ENCODE data around the gene LIMCH1.

The LIMCH1 gene

DNA sequence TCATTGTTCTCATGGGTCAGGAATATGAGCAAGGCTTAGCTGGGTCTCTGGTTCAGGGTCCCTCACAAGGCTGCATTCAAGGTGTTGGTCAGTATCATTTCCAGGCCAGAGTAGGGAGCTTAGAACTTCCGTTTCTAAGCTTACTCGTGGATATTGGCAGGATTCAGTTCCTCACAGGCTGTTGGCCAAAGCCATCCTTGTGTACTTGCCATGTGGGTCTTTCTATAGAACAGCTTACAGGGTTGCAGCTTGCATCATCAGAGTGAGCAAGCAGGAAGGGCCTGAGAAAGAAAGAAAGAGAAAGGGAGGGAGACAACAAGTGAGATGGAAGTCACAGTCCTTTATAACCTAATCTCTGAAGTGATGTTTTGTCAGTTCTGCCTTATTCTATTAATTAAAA lies 5.1 kb upstream of the LIMCH1 start:
- H3K36me3 ChIP-seq (ENCODE audit: insufficient read depth, low read length) = no peaks in the 10 kb centered on the region
- no peak overlapping the region for H3K4me3 ChIP-seq (ENCODE audit: low read length)
- H3K9ac ChIP-seq (ENCODE audit: low read depth, low read length) = no peak overlapping the region
- H3K4me1 ChIP-seq (ENCODE audit: control insufficient read depth, insufficient read depth, low read length) = no peaks in the 10 kb centered on the region
- peaks cover 12% of the 10 kb centered on the region for H3K27me3 ChIP-seq (ENCODE audit: control insufficient read depth, insufficient read depth, low read length)
- no peak overlapping the region for H3K4me2 ChIP-seq (ENCODE audit: low read length)
- no peaks in the 10 kb centered on the region for H3K9me3 ChIP-seq (replicated peaks; ENCODE audit: low read length)

DNA sequence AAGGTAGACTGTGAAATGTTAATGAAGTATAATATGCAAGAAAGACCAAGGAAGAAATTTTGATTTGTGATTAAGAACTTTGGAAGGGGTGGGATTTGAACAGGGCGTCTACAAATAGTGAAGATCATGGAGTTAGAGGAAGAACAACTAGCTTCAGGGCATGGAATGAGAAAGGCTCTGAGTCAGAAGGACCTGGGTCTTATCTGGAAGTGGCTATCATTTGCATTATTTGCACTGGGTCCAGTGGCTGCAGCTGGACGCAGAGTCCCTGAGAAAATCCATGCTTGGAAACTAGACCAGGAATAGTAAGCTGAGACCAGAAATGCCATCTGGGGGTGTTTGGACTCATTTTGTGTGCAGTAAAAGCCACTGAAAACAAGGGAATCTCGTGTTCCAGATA lies 4.3 kb upstream of the LIMCH1 start:
- no peak overlapping the region for H3K4me3 ChIP-seq (ENCODE audit: low read length)
- H3K4me1 ChIP-seq (ENCODE audit: control insufficient read depth, insufficient read depth, low read length) = peaks cover 3% of the 10 kb centered on the region
- H3K9me3 ChIP-seq (replicated peaks; ENCODE audit: low read length) = no peaks in the 10 kb centered on the region
- H3K4me2 ChIP-seq (ENCODE audit: low read length) = no peak overlapping the region
- H3K36me3 ChIP-seq (ENCODE audit: insufficient read depth, low read length) = no peaks in the 10 kb centered on the region
- no peak overlapping the region for H3K9ac ChIP-seq (ENCODE audit: low read depth, low read length)
- peaks cover 15% of the 10 kb centered on the region for H3K27me3 ChIP-seq (ENCODE audit: control insufficient read depth, insufficient read depth, low read length)

DNA sequence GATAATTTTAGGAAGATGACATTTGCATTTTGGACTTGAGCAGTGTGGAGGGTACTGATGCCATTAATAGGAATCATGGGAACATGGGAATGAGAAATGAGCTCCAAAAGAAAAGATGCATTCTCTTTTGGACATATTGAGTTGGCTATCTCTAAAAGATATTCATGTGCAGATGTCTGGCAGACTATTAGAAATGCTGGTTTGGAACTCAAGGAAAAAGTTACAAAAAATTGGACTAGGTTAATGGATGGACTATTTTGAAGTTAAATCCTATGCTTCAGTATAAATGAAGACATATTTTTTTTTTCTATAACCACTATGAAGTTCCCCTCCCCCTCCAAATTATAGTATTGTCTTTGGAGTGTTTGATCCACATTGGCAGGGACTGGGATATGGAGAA lies 3.6 kb upstream of the LIMCH1 start:
- no peak overlapping the region for H3K4me2 ChIP-seq (ENCODE audit: low read length)
- no peak overlapping the region for H3K9ac ChIP-seq (ENCODE audit: low read depth, low read length)
- H3K4me1 ChIP-seq (ENCODE audit: control insufficient read depth, insufficient read depth, low read length) = peaks cover 9% of the 10 kb centered on the region
- no peaks in the 10 kb centered on the region for H3K36me3 ChIP-seq (ENCODE audit: insufficient read depth, low read length)
- no peak overlapping the region for H3K4me3 ChIP-seq (ENCODE audit: low read length)
- H3K9me3 ChIP-seq (replicated peaks; ENCODE audit: low read length) = no peaks in the 10 kb centered on the region
- H3K27me3 ChIP-seq (ENCODE audit: control insufficient read depth, insufficient read depth, low read length) = peaks cover 20% of the 10 kb centered on the region

DNA sequence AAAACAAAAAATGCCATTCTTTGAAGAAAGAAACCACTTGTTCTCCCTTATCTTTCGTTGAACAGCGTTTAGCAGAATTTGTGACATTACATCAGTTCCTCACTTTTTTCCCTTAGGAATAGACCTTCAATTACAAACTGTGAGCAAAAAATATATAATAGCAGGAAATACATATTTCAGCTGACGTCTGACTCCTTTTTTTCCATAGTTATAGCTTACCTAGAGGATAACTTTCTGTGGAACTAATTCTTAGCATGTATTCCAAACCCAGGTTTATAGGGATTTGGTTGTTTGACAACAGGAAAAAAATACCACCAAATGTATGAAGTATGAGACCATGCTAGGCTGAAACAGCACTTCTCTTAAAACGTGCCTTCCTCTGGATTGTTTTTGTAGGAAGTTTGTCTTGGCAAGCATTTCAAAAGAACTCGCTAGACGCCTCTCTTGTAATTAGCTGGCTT lies 2.0 kb upstream of the LIMCH1 start:
- H3K4me3 ChIP-seq (ENCODE audit: low read length) = no peak overlapping the region
- H3K4me2 ChIP-seq (ENCODE audit: low read length) = no peak overlapping the region
- peaks cover 24% of the 10 kb centered on the region for H3K27me3 ChIP-seq (ENCODE audit: control insufficient read depth, insufficient read depth, low read length)
- no peaks in the 10 kb centered on the region for H3K9me3 ChIP-seq (replicated peaks; ENCODE audit: low read length)
- peaks cover 9% of the 10 kb centered on the region for H3K4me1 ChIP-seq (ENCODE audit: control insufficient read depth, insufficient read depth, low read length)
- no peak overlapping the region for H3K9ac ChIP-seq (ENCODE audit: low read depth, low read length)
- no peaks in the 10 kb centered on the region for H3K36me3 ChIP-seq (ENCODE audit: insufficient read depth, low read length)

DNA sequence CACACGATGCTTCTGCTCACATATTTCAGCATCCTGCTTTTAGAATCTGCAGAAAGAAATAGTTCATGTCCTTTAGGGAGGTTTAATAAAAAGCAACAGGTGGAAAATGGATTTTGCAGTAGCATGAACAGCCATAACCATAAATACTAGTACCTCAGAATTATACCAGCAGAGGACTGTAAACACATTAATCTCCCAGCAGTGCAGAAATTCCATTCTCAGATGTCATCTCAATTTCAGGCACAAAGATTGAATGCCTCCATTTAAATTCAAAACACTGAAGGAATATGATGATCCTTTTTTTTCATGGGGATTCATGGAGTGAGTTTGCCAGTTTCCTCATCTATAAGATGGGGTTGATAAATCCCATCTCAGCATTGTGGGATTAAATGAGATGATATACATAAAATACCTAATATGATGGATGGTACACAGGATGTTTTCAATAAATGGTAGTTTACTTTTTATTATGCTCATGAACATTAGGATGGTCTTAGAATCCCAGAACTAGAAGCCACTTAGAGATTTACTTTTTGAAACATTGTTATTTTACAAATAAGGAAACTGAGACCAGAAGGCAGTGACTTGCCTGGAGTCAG lies 566 bp upstream of the LIMCH1 start:
- H3K27me3 ChIP-seq (ENCODE audit: control insufficient read depth, insufficient read depth, low read length) = peaks cover 27% of the 10 kb centered on the region
- H3K4me2 ChIP-seq (ENCODE audit: low read length) = no peak overlapping the region
- no peaks in the 10 kb centered on the region for H3K36me3 ChIP-seq (ENCODE audit: insufficient read depth, low read length)
- peaks cover 9% of the 10 kb centered on the region for H3K4me1 ChIP-seq (ENCODE audit: control insufficient read depth, insufficient read depth, low read length)
- no peak overlapping the region for H3K9ac ChIP-seq (ENCODE audit: low read depth, low read length)
- H3K4me3 ChIP-seq (ENCODE audit: low read length) = no peak overlapping the region
- H3K9me3 ChIP-seq (replicated peaks; ENCODE audit: low read length) = no peaks in the 10 kb centered on the region

DNA sequence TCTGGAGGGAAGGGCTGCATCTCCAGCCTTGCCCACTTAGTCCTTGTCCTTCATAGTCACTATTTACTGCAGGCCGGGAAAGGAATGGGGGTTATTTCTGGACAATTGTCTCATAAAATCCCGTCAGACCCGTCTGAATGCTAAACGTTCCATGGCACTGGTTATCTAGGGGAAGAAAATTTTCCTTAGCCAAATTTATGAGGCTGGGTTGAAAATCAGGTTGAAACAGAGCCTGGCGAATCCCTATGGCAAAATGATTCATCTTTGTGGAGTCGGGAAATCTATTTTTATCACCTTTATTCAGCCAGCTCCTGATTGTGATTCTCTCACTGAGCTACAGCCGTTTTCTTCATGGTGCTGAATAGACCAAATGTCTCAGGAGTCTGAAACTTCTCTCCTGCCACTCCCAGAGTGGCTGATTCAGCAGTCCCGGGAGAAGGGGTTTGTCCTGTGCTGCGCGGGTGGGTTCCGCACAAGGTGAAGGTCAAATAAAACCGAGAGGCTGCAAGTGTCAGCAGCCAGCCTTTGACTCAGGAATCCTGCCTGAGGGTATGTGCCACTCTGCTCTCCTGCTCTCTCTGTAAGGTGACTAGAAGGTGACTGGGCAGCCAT lies 1.0 kb downstream of the LIMCH1 start:
- peak overlapping the region; percentile 27 for H3K4me3 ChIP-seq (ENCODE audit: low read length)
- peaks cover 24% of the 10 kb centered on the region for H3K27me3 ChIP-seq (ENCODE audit: control insufficient read depth, insufficient read depth, low read length)
- no peaks in the 10 kb centered on the region for H3K36me3 ChIP-seq (ENCODE audit: insufficient read depth, low read length)
- H3K4me2 ChIP-seq (ENCODE audit: low read length) = peak overlapping the region; percentile 4
- peaks cover 9% of the 10 kb centered on the region for H3K4me1 ChIP-seq (ENCODE audit: control insufficient read depth, insufficient read depth, low read length)
- H3K9me3 ChIP-seq (replicated peaks; ENCODE audit: low read length) = no peaks in the 10 kb centered on the region
- peak overlapping the region; percentile 18 for H3K9ac ChIP-seq (ENCODE audit: low read depth, low read length)

DNA sequence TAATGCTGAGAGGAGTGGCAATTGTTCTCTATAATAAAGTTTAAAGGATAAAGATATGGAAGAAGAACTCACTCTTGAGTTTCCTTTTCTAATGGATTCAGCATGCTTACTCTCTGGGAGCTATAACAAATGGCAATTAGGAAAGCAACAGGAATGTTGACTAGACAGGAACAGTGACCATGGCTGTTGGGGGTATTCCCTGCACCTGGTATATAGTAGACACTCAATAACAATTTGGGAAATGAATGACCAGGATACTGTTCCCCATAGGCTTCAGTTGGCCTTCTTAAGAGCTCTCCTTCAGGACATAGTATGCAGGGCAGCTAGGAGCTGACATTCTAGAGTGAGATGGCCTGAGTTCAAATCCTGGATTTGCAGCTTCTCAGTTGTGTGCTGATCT lies 1.8 kb downstream of the LIMCH1 start:
- H3K36me3 ChIP-seq (ENCODE audit: insufficient read depth, low read length) = no peaks in the 10 kb centered on the region
- peaks cover 21% of the 10 kb centered on the region for H3K27me3 ChIP-seq (ENCODE audit: control insufficient read depth, insufficient read depth, low read length)
- peaks cover 9% of the 10 kb centered on the region for H3K4me1 ChIP-seq (ENCODE audit: control insufficient read depth, insufficient read depth, low read length)
- H3K9me3 ChIP-seq (replicated peaks; ENCODE audit: low read length) = no peaks in the 10 kb centered on the region
- H3K9ac ChIP-seq (ENCODE audit: low read depth, low read length) = no peak overlapping the region
- H3K4me2 ChIP-seq (ENCODE audit: low read length) = no peak overlapping the region
- H3K4me3 ChIP-seq (ENCODE audit: low read length) = no peak overlapping the region

DNA sequence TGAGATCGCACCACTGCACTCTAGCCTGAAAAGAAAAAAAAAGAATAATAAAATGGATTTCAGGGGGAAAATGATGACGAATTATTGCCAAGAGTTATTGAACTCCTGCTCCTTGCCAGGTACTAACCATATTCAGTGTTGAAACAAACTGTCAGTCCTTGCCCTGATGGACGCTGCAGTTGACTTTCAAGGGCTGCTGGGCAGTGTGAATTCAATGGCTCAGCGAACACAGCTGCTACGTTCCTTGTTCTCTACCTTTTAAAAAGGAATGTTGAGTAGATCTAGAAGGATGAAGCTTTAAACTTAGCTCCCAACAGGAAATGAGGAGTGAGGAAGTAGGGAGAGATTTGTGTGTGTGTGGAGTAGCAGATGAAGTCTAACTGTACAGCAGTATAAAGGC lies 2.7 kb downstream of the LIMCH1 start:
- Histone ChIP-seq H3K9me3 (replicated peaks; ENCODE audit: low read length) (no peaks in the 10 kb centered on the region), H3K36me3 (ENCODE audit: insufficient read depth, low read length) (no peaks in the 10 kb centered on the region), H3K4me3 (ENCODE audit: low read length) (no peak overlapping the region), H3K9ac (ENCODE audit: low read depth, low read length) (no peak overlapping the region), H3K4me2 (ENCODE audit: low read length) (no peak overlapping the region), H3K4me1 (ENCODE audit: control insufficient read depth, insufficient read depth, low read length) (peaks cover 9% of the 10 kb centered on the region), H3K27me3 (ENCODE audit: control insufficient read depth, insufficient read depth, low read length) (peaks cover 21% of the 10 kb centered on the region)

DNA sequence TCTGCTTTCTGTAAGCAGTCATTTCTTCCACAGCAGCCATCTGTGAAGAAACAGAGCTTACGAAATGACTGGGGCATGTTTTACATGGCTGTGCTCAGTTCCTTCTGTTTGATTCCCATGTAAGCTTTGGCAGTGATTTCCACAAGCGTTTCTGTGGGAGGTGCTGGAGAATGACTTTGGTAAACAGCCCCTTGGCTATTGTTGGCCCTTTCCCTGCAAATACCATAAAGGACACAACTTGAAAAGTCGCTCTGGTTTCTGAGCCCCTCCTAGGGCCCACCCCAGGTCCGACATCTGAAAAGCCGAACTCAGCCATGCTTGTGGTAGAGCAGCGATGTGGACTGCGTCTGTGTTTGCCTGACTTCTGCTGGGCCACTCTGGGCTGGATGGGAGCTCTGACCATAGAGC lies 3.7 kb downstream of the LIMCH1 start:
- peaks cover 9% of the 10 kb centered on the region for H3K4me1 ChIP-seq (ENCODE audit: control insufficient read depth, insufficient read depth, low read length)
- H3K36me3 ChIP-seq (ENCODE audit: insufficient read depth, low read length) = no peaks in the 10 kb centered on the region
- no peaks in the 10 kb centered on the region for H3K9me3 ChIP-seq (replicated peaks; ENCODE audit: low read length)
- H3K27me3 ChIP-seq (ENCODE audit: control insufficient read depth, insufficient read depth, low read length) = peaks cover 21% of the 10 kb centered on the region
- H3K9ac ChIP-seq (ENCODE audit: low read depth, low read length) = no peak overlapping the region
- no peak overlapping the region for H3K4me3 ChIP-seq (ENCODE audit: low read length)
- H3K4me2 ChIP-seq (ENCODE audit: low read length) = no peak overlapping the region

DNA sequence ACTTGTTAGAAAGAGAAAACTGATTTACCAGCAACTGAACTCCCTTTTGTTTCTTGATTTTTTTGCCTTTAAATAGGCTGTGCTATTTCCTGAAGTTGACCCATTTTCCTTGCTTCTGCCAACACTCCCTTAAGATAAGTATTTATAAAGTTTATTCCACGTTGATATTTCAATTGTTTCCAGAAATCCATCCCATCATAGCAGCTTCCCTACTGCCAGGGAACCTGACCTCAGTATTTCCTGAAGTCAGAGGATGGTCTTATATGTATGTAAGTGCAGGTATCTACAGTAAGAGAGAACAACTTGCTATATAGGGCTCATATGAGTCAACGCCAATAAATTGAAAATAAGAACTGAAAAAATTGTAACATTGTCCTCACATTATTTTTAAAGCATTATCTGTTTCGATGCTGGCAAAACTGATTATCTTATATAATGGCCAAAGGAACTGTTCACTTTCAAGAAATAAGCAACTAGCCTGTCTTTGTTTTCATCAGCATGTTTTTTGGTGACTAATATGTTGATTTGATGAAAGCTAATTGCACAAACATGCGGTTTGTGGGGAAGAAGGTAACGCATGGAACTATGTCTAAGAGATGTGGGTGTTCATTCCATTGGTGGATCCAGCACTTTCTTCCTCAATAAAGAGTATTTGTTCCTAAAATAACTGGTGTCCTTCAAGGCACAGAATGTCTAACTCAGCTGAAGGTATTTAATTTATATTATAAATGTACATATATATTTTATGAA lies 4.7 kb downstream of the LIMCH1 start:
- no peaks in the 10 kb centered on the region for H3K9me3 ChIP-seq (replicated peaks; ENCODE audit: low read length)
- H3K4me3 ChIP-seq (ENCODE audit: low read length) = no peak overlapping the region
- no peak overlapping the region for H3K4me2 ChIP-seq (ENCODE audit: low read length)
- no peaks in the 10 kb centered on the region for H3K36me3 ChIP-seq (ENCODE audit: insufficient read depth, low read length)
- H3K9ac ChIP-seq (ENCODE audit: low read depth, low read length) = no peak overlapping the region
- H3K4me1 ChIP-seq (ENCODE audit: control insufficient read depth, insufficient read depth, low read length) = peaks cover 9% of the 10 kb centered on the region
- H3K27me3 ChIP-seq (ENCODE audit: control insufficient read depth, insufficient read depth, low read length) = peaks cover 17% of the 10 kb centered on the region

DNA sequence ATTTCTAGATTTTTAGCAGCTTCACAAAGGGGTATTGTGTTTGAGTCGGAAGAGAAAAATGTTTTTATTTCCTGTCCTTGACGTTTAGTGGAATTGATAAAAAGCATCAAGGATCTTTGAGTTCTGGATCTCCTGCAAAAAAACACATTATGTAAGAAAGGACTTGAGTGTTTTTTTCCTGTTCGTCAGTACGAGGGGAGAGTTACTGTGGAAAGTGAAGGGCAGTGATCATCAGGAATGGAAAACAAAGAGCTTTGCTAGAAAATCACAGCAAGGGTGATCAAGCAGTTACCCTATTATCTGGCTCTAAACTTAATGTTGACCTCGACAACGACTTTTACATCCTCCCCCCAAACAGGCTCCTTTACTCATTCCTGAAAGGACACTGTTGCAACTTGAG lies 7.3 kb downstream of the LIMCH1 start:
- Histone ChIP-seq H3K4me2 (ENCODE audit: low read length) (no peak overlapping the region), H3K9me3 (replicated peaks; ENCODE audit: low read length) (no peaks in the 10 kb centered on the region), H3K4me3 (ENCODE audit: low read length) (no peak overlapping the region)

More for the DNA sequence above, 7.3 kb downstream of the LIMCH1 start:
- Histone ChIP-seq H3K36me3 (ENCODE audit: insufficient read depth, low read length) (no peaks in the 10 kb centered on the region), H3K4me1 (ENCODE audit: control insufficient read depth, insufficient read depth, low read length) (no peaks in the 10 kb centered on the region), H3K9ac (ENCODE audit: low read depth, low read length) (no peak overlapping the region), H3K27me3 (ENCODE audit: control insufficient read depth, insufficient read depth, low read length) (peaks cover 3% of the 10 kb centered on the region)
